Osteoblast (primary cell): ENCODE results near the gene RUFY4. TPM values are rescaled to one million over a fixed set of nuclear protein-coding genes. Genes with fewer than 3 reads are reported as not detected.
A peak's percentile ranks its signal among the peaks of the same experiment; 100 is the strongest.

Source experiments
- DNase-seq: peaks from one replicate; pipeline ENCODE4 v3.0.0; 2011; ENCODE audit warnings: low spot score, mixed read lengths; ENCODE audit not compliant: insufficient read length; ENCODE audit errors: missing footprints
- H2AFZ ChIP-seq: 2 replicates; pipeline ENCODE4 v1.6.0; 2011; ENCODE audit warnings: mild to moderate bottlenecking, low read length
- H3K27ac ChIP-seq: 2 replicates; pipeline ENCODE4 v1.5.1; 2011; ENCODE audit warnings: mild to moderate bottlenecking, low read depth, low read length, moderate library complexity
- H3K27me3 ChIP-seq: 2 replicates; pipeline ENCODE4 v1.6.0; 2012; ENCODE audit warnings: mild to moderate bottlenecking, control low read depth, inconsistent platforms, low read length, moderate library complexity; ENCODE audit not compliant: insufficient read depth
- H3K36me3 ChIP-seq: 2 replicates; pipeline ENCODE4 v1.5.1; 2011; ENCODE audit warnings: mild to moderate bottlenecking, low read length, control low read depth, moderate library complexity; ENCODE audit not compliant: insufficient read depth
- H3K4me1 ChIP-seq: 2 replicates; pipeline ENCODE4 v1.5.1; 2011; ENCODE audit warnings: mild to moderate bottlenecking, low read length, control low read depth, moderate library complexity; ENCODE audit not compliant: insufficient read depth
- H3K4me2 ChIP-seq: 2 replicates; pipeline ENCODE4 v1.6.0; 2011; ENCODE audit warnings: mild to moderate bottlenecking, low read length; ENCODE audit not compliant: insufficient read depth
- H3K4me3 ChIP-seq: fragments of 200-600 bp; sonication (generic); 3 replicates; pipeline ENCODE4 v1.5.1; 2012; ENCODE audit warnings: mild to moderate bottlenecking, low read length, inconsistent platforms; ENCODE audit not compliant: insufficient read depth
- H3K79me2 ChIP-seq: 2 replicates; pipeline ENCODE4 v1.6.0; 2012; ENCODE audit warnings: mild to moderate bottlenecking, low read length, control low read depth, inconsistent platforms; ENCODE audit not compliant: insufficient read depth
- H3K9me3 ChIP-seq: 2 replicates; pipeline ENCODE4 v1.5.1; 2011; ENCODE audit warnings: low read depth, low read length, control low read depth
- H4K20me1 ChIP-seq: 2 replicates; pipeline ENCODE4 v1.6.0; 2012; ENCODE audit warnings: mild to moderate bottlenecking, low read length, control low read depth; ENCODE audit not compliant: insufficient read depth
- CTCF ChIP-seq: IDR thresholded peaks from 2 replicates; pipeline ENCODE4 v1.5.1; 2011; ENCODE audit warnings: mild to moderate bottlenecking, low read depth, low read length, moderate library complexity; ENCODE audit errors: extremely low read depth
- total RNA-seq: library from RNA; depleted of rRNA; stranded (reverse); fragments of >200 nt; gene quantifications from 2 replicates; pipeline ENCODE4 v1.2.3, GENCODE V29; 2012

RUFY4 gene
- total RNA-seq, 1 donor, result not detected

DNA sequence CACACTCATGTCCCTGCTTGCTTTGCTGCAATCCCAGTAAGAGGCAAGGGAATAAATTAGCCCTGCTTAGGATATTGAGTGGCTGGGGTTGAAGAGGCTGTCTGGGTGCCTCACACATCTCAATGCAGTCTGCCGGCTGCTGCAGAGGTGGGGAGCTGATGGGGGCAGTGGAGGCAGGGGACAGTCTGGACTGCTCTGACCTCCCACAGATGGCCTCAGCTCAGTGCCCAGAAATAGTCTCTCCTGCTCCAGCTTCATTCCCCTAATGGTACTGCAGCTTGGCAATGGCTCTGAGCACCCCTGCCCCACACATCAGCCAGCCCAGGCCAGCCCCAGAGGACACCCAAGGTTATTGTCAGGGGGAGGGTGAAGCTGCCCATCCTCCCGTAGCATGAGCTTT is 44.7 kb upstream of the RUFY4 start:
- Histone ChIP-seq H3K9me3 (no peaks in the 10 kb centered on the region), H3K36me3 (no peaks in the 10 kb centered on the region), H2AFZ (no peak overlapping the region), H3K4me1 (no peaks in the 10 kb centered on the region), H3K27me3 (peaks cover 3% of the 10 kb centered on the region), H3K27ac (no peak overlapping the region), H3K4me3 (no peak overlapping the region), H3K4me2 (no peak overlapping the region), H3K79me2 (no peaks in the 10 kb centered on the region), H4K20me1 (no peaks in the 10 kb centered on the region)
- TF ChIP-seq CTCF, result no peak
- peak; percentile 81 for DNase-seq

GRCh38 chr2:218024871-218025270 is 44.2 kb upstream of the RUFY4 start:
- Histone ChIP-seq H2AFZ (no peak overlapping the region), H3K4me3 (no peak overlapping the region), H3K4me1 (no peaks in the 10 kb centered on the region), H3K79me2 (no peaks in the 10 kb centered on the region), H3K27me3 (peaks cover 3% of the 10 kb centered on the region), H3K36me3 (no peaks in the 10 kb centered on the region), H4K20me1 (no peaks in the 10 kb centered on the region), H3K27ac (no peak overlapping the region), H3K4me2 (no peak overlapping the region), H3K9me3 (no peaks in the 10 kb centered on the region)
- peak; percentile 57 for DNase-seq
- no peak for TF ChIP-seq CTCF

DNA sequence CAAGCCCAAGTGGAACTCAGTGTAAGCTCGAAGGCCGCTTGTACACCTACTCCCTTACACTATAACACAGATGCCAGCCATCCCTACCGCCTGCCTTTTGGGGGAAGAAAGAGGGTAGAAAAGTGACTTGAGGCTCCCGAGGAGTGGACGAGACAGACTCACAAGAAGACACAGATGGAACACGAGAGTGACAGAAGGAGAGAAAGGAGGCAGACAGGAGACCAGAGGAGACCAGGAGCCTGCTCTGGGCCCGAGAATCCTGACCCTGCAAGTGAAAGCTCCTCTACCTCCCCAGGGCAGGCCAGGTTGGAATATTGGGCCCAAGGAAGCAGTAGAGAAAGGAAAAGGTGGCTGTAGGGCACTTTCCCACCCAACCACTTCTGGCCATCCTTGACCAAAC is 42.8 kb upstream of the RUFY4 start:
- no peak for DNase-seq
- H3K4me2 ChIP-seq, result no peak overlapping the region
- H3K79me2 ChIP-seq, result no peaks in the 10 kb centered on the region
- no peak overlapping the region for H3K4me3 ChIP-seq
- no peaks in the 10 kb centered on the region for H4K20me1 ChIP-seq
- TF ChIP-seq CTCF, result no peak
- no peak overlapping the region for H3K27ac ChIP-seq
- no peaks in the 10 kb centered on the region for H3K36me3 ChIP-seq
- no peaks in the 10 kb centered on the region for H3K9me3 ChIP-seq
- no peak overlapping the region for H2AFZ ChIP-seq
- H3K27me3 ChIP-seq, result peaks cover 6% of the 10 kb centered on the region
- H3K4me1 ChIP-seq, result no peaks in the 10 kb centered on the region

DNA sequence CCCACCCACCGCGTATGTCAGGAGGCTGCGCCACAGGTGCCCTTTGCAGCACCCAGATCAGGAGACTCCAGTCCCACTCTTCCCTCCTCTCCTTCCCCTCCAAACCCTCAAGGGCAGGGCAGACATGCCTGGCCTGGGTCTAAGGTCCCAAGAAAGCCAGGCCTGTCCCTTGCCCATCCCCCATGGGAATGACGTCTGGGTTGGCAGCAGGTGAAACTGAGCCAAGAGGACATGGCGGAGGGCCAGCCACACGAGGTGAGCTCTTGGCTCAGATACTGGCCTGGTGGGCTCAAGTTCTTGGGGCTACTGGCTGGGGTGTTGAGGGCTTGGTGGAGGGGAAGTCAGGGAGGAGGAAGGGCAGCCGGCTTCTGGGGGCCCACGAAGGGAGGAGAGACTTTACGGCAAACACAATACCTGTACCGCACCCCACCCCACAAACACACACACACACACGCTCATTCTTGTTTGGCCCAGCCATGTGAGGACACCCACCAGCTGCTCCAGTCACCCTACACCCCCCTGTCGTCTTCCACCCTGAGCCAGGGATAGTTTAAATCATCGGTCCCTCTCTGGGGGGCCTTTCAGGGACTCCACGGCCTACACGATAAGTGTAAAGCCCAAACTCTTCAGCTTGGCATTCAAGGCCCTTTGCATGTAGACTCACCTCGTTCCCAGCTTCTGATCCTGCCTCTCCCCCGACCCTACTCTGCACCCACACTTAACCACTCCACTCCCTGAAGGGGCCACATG is 42.2 kb upstream of the RUFY4 start:
- no peaks in the 10 kb centered on the region for H3K4me1 ChIP-seq
- no peaks in the 10 kb centered on the region for H3K79me2 ChIP-seq
- no peaks in the 10 kb centered on the region for H4K20me1 ChIP-seq
- H3K4me2 ChIP-seq, result no peak overlapping the region
- no peak for TF ChIP-seq CTCF
- peaks cover 6% of the 10 kb centered on the region for H3K27me3 ChIP-seq
- DNase-seq, result peak; percentile 61
- no peak overlapping the region for H3K27ac ChIP-seq
- H3K4me3 ChIP-seq, result no peak overlapping the region
- H2AFZ ChIP-seq, result no peak overlapping the region
- H3K36me3 ChIP-seq, result no peaks in the 10 kb centered on the region
- H3K9me3 ChIP-seq, result no peaks in the 10 kb centered on the region
